ENCODE results near the gene APBB2. TPM values are rescaled to one million over a fixed set of nuclear protein-coding genes. Genes with fewer than 3 reads are reported as not detected.

Gene APBB2
- total and polyA plus RNA-seq, 8 donors: 4.7 to 55.4 (median 23.1) TPM

DNA sequence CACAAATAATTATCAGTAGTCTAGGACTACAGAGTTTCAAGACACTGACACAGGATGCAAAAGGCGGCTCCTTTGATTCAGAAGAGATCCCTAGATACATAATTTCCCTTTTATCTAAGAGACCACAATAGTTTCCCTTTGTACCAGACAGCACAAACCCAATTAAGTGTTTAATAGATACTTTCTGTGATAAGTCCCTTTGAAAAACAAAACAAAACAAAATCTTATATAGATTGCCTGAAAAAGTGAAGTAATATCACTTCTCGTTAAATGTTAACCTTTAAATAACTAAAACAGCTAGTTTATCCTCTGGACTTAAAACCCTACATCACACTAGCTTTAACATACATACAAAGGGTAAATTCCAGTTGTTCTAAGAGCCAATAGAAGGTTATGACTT, 49.9 kb downstream of the APBB2 start:
- Histone ChIP-seq H3K9me3 (no peaks in the 10 kb centered on the region), H3K27ac (no peak overlapping the region), H3K36me3 (peaks cover 0 to 8% (median 0%) of the 10 kb centered on the region in 4 donors), H3K4me1 (peaks cover 0 to 22% (median 12%) of the 10 kb centered on the region in 4 donors), H3K27me3 (no peaks in the 10 kb centered on the region), H3K4me3 (no peak overlapping the region)
- DNase-seq: no peak
- intact Hi-C loops (cut with DNase I; ENCODE audit: low total_unique reads): no loop called here
- WGBS, 5 donors: 78 to 90% (median 84%) methylated on average over 2 of the region's 2 CpGs
- TF ChIP-seq, protein P1, sequence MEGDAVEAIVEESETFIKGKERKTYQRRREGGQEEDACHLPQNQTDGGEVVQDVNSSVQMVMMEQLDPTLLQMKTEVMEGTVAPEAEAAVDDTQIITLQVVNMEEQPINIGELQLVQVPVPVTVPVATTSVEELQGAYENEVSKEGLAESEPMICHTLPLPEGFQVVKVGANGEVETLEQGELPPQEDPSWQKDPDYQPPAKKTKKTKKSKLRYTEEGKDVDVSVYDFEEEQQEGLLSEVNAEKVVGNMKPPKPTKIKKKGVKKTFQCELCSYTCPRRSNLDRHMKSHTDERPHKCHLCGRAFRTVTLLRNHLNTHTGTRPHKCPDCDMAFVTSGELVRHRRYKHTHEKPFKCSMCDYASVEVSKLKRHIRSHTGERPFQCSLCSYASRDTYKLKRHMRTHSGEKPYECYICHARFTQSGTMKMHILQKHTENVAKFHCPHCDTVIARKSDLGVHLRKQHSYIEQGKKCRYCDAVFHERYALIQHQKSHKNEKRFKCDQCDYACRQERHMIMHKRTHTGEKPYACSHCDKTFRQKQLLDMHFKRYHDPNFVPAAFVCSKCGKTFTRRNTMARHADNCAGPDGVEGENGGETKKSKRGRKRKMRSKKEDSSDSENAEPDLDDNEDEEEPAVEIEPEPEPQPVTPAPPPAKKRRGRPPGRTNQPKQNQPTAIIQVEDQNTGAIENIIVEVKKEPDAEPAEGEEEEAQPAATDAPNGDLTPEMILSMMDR (IDR thresholded peaks at IDR 0.05): no peak
- no peak for TF ChIP-seq POLR2A (IDR thresholded peaks at IDR 0.05)
- TF ChIP-seq EP300 (IDR thresholded peaks at IDR 0.05): no peak
- no peak for TF ChIP-seq POLR2AphosphoS5 (IDR thresholded peaks at IDR 0.05)

DNA sequence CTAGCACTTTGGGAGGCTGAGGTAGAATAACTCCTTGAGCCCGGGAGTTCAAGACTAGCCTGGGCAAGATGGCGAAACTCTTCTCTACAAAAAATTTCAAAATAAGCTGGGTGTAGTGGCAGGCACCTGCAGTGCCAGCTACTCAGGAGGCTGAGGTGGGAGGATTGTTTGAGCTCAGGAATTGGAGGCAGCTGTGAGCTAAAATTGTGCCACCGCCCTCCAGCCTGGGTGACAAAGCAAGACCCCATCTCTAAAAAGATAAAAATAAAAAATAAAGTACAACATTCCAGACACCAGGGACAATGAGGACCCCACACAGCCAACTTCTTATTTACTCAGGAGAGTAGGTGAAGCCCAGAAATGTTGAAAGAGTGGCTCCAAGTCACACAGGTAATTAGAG, 53.0 kb downstream of the APBB2 start:
- Histone ChIP-seq H3K27me3 (no peaks in the 10 kb centered on the region), H3K36me3 (peaks cover 0 to 3% (median 0%) of the 10 kb centered on the region in 4 donors), H3K4me1 (peaks cover 0 to 30% (median 16%) of the 10 kb centered on the region in 4 donors), H3K4me3 (no peak overlapping the region), H3K9me3 (no peaks in the 10 kb centered on the region), H3K27ac (no peak overlapping the region)
- no peak for TF ChIP-seq EP300 (IDR thresholded peaks at IDR 0.05)
- TF ChIP-seq POLR2A (IDR thresholded peaks at IDR 0.05): no peak
- TF ChIP-seq, protein P1 (IDR thresholded peaks at IDR 0.05): no peak
- TF ChIP-seq POLR2AphosphoS5 (IDR thresholded peaks at IDR 0.05): no peak
- intact Hi-C loops (cut with DNase I; ENCODE audit: low total_unique reads): no loop called here
- WGBS, 5 donors: 64 to 97% (median 96%) methylated on average over 3 of the region's 3 CpGs
- DNase-seq: no peak

DNA sequence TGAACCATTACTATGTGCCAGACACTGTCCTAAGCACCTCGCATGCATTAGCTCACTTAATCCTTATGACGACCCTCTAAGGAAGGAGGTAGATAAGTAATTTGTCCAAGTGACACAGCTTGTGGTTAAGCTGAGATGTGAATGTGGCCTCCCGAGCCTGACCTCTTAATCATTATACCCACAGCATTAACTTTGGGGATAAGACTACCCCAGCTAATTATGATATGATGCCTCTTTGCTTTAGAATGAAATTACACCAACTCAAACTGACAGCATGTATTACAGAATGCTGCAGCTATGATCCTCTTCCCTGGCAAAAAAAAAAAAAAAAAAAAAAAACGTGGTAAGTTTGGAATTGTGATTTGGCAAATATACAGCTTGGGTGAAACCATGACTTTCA, 53.5 kb downstream of the APBB2 start:
- 67 to 75% (median 70%) methylated on average over 4 of the region's 4 CpGs for WGBS, 5 donors
- peaks cover 0 to 31% (median 16%) of the 10 kb centered on the region in 4 donors for H3K4me1 ChIP-seq
- H3K27ac ChIP-seq: no peak overlapping the region
- H3K27me3 ChIP-seq: no peaks in the 10 kb centered on the region
- no peaks in the 10 kb centered on the region for H3K36me3 ChIP-seq
- H3K4me3 ChIP-seq: no peak overlapping the region
- TF ChIP-seq POLR2A (IDR thresholded peaks at IDR 0.05): no peak
- no peak for TF ChIP-seq EP300 (IDR thresholded peaks at IDR 0.05)
- no peak for TF ChIP-seq POLR2AphosphoS5 (IDR thresholded peaks at IDR 0.05)
- TF ChIP-seq, protein P1 (IDR thresholded peaks at IDR 0.05): no peak
- H3K9me3 ChIP-seq: no peaks in the 10 kb centered on the region
- DNase-seq: no peak
- intact Hi-C loops (cut with DNase I; ENCODE audit: low total_unique reads): no loop called here

GRCh38 chr4:41160012-41160789, 54.1 kb downstream of the APBB2 start:
- no peaks in the 10 kb centered on the region for H3K27me3 ChIP-seq
- no peak overlapping the region for H3K27ac ChIP-seq
- no peak overlapping the region for H3K4me3 ChIP-seq
- H3K9me3 ChIP-seq: no peaks in the 10 kb centered on the region
- no peak for DNase-seq
- peaks cover 0 to 38% (median 19%) of the 10 kb centered on the region in 4 donors for H3K4me1 ChIP-seq
- WGBS, 5 donors: 87 to 89% (median 89%) methylated on average over 10 of the region's 10 CpGs
- intact Hi-C loops (cut with DNase I; ENCODE audit: low total_unique reads): no loop called here
- no peaks in the 10 kb centered on the region for H3K36me3 ChIP-seq
- TF ChIP-seq POLR2A (IDR thresholded peaks at IDR 0.05) (no peak), POLR2AphosphoS5 (IDR thresholded peaks at IDR 0.05) (no peak), EP300 (IDR thresholded peaks at IDR 0.05) (no peak)
- TF ChIP-seq, protein P1 (IDR thresholded peaks at IDR 0.05): no peak
